HUDEP-2 (cell line): Measurements from ENCODE around the gene GLTP.

Experiments used
- DNase-seq, 76 experiments: peaks; one replicate each; lab custom pipeline; 2025; ENCODE audit not compliant: unreplicated experiment in 76 of 76; lab: John Stamatoyannopoulos, UW

GLTP gene

DNA sequence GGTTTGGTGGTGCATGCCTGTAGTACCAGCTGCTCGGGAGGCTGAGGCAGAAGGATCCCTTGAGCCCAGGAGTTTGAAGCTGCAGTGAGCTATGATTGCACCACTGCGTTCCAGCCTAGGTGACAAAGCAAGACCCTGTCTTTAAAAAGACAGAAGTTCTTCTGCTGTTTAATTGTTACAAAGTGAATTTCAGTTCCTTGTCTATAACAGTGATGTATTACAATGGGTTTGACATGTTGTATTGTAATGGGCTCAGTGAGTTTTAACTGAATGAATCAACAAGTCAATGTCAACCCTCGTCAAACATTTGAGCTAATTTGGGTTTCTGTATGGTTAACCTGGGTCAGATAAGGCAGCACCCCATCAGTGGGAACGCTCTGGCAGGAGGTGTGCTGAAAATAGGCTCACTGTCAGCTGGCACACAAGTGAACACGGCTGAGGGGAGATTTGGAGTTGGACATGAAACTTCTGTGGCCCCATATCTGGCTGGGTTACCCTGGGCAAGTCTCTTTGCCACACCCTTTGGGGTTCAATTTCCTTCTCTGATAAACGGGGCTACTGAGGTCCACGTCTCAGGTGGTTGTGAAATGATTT, 33.1 kb downstream of the GLTP start:
- DNase-seq: peak in 1 of 76 experiments; percentile 1

DNA sequence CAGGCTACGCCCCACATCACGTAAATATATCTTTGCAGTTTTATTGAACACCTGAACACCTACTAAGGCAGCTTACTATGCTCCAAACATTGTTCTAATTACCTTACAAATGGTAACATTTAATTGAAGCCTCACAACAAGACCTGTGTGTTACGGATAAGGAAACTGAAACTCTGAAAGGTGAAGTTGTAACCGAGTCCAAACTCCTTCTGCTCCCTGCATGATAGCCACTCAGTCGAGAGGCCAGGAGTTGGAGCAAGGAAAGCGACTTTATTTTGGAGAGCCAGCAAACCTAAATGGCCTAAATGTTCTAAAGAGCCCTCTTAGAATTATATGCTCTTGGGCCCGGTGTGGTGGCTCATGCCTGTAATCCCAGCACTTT, 34.5 kb downstream of the GLTP start:
- DNase-seq: no peak

DNA sequence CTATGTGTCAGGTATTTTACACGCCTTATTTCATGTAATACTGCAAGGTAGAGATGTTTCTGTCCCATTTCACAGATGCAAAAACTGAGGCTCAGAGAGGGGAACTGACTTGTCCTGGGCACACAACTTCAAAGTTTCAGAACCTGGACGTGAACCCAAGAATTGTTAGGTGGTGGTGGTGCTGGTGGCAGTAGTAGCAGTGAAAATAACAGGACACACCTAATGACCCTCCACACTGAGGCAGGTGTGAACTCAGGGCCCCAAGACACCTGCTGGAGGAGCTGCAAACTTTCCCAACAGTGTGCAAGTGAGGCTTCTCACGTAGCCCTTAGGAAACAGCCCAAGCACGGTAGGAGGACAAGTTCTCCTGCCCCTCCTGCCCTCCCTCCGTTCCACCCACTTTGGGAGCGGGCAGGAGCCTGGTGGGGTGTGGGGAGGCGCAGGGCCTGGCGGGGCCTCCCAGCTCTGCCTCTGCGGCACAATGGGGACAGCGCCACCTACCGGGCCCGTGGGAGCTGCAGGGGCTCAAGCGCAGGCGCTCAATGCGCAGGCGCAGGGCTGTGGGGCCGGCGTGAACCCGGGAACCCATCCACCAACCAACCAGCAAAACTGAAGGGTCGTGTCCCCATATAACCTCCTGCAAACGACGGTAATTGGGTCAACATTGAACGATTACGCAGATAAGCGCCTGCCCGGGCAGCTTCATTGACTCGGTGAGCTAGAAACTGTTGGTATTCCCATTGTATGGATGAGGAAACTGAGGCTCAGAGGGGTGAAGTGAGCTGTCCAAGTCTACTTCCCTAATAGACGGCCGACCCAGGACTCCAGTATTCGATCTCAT, 35.1 kb downstream of the GLTP start:
- peak in 74 of 76 experiments; percentile 12 to 89 (median 72) for DNase-seq

DNA sequence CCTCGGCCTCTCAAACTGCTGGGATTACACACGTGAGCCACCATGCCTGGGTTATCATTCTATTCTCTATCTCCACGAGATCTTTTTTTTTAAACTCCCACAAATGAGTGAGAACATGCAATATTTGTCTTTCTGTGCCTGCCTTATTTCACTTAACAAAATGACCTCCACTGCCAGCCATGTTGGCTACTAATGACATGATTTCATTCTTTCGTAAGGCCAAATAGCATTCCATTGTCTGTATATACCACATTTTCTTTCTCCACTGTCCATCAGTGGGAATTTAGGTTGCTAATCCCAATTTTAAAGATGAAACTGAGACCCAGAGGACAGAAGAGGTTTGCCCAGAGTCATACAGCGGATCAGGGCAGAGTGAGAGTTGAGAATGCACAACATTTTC, 36.2 kb downstream of the GLTP start:
- no peak for DNase-seq

DNA sequence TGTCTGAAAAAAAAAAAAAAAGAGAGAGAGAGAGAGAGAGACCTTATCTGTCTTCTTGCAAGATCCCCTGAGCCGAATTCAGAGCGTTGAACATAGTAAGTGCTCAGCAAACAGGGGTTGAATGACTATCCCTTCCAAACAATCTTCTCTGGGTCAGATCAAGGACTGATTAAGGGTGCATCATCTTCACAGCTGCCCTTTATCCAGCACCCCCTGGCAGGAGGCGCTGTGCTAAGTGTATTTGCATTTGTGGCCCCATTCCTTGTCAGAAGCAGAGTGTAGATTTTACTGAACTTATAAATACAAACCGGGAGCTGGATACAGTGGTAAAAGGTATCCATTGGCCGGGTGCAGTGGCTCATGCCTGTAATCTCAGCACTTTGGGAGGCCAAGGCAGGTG, 38.3 kb downstream of the GLTP start:
- no peak for DNase-seq

DNA sequence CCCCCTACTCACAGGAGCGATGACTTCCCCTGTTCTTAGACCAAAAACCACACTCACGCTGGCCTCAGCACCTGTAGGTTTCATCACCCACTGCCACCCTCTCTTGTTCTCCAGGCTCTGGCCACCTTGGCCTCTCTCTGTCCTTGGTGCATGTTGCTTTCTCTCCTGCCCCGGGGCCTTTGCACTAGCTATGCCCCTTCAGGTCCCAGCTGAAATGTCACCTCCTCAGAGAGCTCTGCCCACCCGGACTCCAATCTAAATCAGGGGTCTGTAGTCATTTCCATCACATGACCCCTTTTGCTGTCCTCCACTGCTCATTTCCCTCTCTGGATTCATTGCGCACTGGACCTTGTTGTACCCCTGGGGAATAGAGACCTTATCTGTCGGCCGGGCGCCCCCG, 39.0 kb downstream of the GLTP start:
- DNase-seq: no peak

DNA sequence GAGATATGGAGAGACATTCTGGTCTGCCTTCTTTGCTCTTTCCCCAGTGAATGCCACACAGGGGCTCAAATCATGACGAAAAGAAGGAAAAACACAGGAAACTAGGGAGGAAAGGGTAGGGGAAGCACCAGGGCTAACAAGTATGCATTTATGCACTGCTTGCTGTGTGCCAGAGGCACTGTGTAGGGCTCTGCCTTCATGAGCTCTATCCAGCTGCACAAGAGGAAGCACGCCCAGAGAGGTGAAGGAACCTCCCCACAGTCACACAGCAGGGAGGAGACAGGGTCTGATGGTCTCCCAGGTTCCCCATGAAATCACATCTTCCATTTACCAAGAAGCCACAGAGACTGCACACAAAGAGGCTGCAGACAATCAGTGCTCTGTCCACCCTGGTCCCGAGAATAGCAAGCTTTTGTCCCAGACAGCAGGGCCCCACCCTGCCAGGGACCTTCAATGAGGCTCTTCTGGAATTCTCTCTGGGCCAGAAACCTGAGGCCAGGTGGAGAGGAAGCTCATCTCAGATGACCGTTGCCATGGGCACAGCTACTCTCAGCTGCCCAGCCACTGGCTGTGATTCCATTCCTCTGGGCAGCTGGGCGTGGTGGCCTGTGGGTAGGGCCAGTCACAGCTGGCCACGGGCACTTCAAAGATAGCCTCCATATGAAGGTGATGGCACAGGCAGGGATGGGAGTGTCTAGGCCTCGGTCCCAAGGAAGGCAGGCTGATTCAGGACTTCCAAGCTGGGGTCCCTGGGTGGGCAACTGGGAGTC, 39.9 kb downstream of the GLTP start:
- no peak for DNase-seq

DNA sequence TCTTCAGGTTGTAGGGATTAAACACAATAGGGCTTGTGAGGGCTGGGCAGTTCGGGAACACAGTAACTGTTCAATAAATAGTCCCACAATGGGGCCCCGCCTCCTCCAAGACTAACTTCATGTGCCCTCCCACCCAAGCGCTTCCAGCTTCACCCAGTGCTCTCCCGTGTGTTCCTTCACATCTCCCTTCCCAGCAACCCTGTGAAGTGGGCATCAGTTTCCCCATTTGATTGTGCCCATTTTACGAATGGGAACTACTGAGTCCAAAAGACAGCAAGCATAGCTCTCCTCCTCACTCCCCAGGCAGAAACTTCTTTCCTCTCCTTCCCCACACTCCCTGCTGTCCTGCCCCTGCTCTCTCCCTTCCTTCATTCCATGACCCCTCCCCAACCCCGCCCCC, 40.9 kb downstream of the GLTP start:
- no peak for DNase-seq

DNA sequence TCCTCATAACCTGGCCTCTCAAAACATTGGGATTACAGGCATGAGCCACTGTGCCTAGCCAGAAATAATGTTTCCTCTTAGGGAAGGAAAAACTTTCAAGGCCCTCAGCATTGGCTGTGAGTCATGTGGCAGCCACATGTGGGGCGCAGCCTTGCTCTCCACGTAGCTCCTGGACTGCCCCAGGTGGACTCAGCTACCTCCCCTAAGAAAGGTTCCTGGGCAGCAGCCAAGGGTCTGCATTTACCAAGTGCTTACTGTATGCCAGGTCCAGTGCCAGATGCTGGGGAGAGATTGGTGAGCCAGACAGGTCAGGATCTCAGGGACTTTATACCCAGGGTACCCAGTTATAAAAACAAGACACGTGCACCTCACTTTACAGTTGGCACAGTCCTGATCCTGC, 43.4 kb downstream of the GLTP start:
- no peak for DNase-seq

DNA sequence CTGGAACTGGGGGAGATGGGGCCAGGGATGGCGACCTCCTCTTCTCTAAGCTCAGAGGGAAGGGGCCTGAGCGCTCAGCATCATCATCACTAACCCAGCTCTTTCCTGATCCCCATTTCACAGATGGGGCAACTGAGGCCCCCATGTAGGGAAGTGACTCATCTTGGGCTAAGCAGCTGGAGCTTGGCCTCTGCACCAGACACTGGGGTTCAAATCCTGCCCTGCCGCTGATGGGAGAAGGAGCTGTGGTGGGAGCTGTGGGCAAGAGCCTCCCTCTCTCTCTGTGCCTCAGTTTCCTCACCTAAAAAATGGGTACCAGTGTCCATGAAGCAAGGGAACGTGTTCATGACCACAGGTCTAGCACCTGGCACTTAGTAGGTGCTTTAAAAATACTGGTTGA, 44.5 kb downstream of the GLTP start:
- no peak for DNase-seq

DNA sequence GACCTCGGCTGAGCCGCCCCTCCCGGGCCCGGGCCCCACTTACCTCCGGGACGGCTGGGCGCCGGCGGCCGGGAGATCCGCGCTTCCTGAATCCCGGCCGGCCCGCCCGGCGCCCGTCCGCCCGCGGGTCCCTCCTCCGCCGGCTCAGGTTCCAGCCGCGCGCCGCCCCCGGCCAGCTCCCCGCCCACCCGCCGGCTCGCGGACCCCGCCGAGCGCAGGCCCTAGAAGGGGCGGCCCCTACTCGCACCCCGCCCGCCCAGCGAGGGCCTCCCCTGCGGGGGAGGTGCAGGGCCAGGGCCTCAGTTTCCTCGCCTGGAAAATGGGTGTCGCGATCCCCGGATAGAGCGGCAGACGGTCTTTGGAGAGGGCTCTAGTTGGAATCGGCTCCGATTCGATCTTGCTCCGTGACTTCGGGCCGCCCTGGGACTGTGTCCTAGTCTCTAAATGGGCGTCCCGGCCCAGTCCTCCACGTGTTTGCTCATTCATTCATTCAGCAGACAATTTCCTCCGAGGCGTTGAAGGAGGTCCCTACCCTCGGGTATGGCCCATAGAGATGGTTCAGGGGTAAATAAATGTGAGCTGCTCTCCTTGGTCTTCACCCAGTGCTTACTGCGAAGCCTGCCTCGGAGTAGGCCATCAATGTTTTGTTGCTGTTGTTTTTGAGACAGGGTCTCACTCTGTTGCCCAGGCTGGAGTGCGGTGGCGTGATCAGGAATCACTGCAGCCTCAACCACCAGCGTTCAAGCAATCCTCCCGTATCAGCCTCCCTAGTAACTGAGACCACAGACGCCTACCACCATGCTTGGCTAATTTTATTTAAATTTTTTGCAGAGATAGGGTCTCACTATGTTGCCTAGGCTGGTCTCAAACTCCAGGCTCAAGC, 46.8 kb downstream of the GLTP start, which contains the start of gene TRPV4:
Gene TRPV4, minus strand, starts transcription at position 92 of the 883 bp plus-strand sequence. CDS start 18,602 bp downstream, outside the sequence.
- no peak for DNase-seq

DNA sequence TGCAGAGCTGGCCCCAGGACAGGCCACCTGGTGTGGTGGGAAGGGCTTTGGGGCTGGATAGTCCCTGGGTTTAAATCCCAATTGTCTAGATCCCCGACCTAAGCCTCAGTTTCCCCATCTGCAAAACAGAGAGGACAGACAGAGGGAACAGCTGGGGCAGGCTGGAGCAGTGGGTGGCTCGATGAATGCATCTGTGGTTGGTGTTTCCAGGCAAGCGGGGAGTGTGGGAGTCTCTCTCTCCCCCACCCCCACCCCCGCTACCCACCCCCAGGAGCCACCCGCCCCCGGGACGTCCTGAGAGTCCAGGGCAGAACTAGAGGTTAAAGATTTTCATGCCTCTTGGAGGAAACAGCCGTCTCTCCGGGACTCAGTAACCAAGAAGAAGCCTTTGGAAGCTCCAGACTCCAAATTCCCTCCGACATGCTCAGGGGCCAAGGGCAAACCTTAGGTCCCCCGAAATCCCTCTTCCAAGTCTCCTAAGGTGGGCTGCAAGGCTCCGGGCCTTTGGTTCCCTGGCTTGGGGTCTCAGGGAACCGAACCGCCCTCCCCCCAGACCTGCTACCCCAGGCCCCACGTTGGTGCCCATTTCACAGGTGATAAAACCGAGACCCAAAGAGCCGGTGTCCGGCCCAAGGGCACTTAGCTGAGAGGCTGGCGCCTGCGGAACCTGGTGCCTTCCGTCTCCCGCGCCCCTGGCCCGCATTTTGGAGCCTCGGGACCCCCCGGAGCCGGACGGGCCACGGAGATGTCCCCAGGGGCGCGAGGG, 47.6 kb downstream of the GLTP start:
- DNase-seq: no peak

DNA sequence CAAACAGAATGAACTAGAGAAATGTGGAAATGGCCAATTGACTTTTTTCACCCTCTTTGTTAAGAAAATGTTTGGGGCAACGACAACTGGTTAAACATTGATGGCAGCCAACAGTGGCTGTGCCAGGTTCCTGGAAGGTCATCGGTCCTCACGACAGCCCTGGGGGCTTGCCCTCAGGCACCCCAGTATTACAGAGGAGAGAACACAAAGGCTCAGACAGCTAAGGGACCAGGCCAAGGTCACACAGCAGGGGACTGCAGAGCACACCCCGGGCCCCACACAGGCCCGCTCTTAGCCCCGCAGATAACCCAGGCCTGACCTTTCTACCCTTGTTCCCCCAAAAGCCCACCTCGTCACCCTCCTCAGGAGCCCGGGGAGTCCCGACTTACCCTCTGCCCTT, 48.4 kb downstream of the GLTP start:
- DNase-seq: no peak

DNA sequence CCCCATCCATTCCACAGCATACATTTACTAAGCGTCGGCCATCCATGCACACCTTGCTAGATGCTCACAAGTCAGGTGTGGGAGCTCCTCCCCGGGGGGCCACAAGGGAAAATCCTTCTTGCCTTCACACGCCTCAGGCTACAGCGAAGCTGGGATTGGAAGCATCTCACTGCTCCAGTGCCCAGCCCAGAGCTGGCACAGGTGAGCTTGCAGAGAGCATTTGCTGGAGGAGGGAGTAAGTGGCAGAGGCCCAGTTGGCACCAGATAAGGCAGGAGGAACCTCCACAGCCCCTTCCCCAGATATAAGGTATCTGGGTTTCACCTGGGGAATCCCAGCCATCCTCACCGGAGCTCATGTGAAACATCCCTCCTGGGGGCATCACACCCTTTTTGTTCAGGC, 49.0 kb downstream of the GLTP start:
- no peak for DNase-seq

DNA sequence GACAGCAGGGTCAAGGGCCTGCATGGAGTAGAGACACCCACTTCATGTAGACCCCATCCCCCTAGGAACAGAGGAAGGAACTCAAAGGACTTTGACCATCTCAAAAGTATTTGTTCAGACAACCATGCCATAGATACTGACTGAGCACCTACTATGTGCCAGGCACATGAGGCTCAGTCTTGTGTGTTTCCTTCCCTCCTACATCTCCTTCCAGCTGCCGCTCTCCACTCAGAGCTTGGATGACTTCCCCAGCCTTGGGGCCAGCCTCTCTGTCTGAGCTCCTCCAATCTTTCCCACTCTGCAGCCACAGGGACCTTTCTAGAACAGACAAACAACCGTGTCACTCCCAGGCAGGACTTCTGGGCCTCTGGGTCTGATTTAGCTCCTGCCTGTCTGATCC, 49.6 kb downstream of the GLTP start:
- no peak for DNase-seq

DNA sequence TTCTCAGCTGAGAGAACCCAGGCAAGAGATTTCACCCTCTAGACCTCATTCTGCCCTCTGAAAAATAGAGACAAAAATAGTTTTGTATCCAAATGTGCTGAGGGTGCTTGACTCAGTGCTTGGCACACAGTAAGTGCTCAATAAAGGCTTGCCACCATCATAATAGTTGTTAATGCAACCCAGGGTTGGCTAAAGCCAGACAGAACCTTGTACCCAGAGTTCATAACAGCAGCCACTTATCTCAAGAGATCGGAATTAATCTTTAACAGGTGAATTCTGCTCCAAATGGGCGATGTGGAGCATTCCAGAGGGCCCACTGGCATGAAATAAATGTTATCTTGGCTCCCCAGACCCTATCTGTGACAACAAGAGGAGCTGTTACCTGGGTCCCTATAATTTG, 50.1 kb downstream of the GLTP start:
- DNase-seq: no peak

DNA sequence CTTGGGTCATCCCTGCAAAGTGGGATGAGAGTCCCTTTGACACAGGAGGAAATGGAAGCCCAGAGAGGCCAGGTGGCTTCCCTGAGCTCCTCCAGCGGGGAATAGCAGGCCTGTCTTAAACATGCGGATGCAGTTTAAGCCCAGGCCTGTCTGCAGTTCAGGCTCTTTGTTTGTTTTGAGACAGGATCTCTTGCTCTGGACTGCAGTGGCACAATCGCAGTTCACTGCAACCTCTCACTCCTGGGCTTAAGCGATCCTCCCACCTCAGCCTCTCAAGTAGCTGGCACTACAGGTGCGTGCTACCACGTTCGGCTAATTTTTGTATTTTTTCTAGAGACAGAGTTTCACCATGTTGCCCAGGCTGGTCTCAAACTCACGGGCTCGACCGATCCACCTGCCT, 50.7 kb downstream of the GLTP start:
- no peak for DNase-seq

DNA sequence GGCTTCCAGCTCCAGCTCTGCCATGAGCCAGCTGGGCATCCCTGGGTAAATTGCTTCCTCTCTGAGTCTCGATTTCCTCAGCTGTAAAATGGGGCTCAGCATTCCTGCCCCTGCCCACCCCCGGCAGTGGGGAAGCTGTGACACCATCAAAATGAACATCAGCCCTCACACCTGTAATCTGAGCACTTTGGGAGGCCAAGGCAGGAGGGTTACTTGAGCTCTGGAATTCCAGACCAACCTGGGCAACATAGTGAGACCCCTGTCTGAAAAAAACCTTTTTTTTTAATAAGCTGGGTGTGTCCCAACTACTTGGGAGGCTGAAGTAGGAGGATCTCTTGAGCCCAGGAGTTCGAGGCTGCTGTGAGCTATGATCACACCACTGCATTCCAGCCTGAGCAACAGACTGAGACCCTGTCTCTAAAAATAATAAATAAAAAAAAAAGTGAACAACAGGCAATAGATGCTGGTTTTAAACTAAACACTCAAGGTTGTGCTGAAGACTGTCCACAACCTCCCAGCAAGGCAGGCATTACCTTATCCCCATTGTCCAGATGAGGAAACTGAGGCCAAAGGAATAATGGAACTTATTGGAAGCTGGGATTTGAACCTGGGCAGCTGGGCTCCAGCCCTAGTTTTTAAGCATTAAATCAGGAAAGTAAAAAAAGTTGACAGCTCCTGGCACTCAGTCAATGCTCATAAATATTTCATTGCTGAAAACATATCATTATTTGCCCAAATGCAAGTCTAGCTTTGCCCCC, 51.4 kb downstream of the GLTP start:
- DNase-seq: no peak
